GM12801 (cell line): ENCODE measurements around the gene AVPI1.

ENCODE experiments used
- CTCF ChIP-seq: IDR thresholded peaks from one replicate; pipeline ENCODE4 v1.5.1; 2011; ENCODE audit warnings: control low read depth; ENCODE audit not compliant: insufficient read length; ENCODE audit errors: extremely low read depth

AVPI1 gene

GRCh38 chr10:97635577-97635976 lies 51.5 kb downstream of the AVPI1 start:
- TF ChIP-seq CTCF = no peak

GRCh38 chr10:97633921-97634320 lies 53.1 kb downstream of the AVPI1 start:
- no peak for TF ChIP-seq CTCF

- no peak for TF ChIP-seq CTCF
Observed at GRCh38 chr10:97632949-97633884, 53.8 kb downstream of the AVPI1 start, which contains the start of gene MORN4. TSS of gene MORN4 (minus strand) at chr10:97633500. CDS start at chr10:97619653, 13,847 bp downstream.

- TF ChIP-seq CTCF = no peak
Observed at GRCh38 chr10:97631098-97631497, 55.9 kb downstream of the AVPI1 start.

- no peak for TF ChIP-seq CTCF
Observed at GRCh38 chr10:97629289-97629688, 57.8 kb downstream of the AVPI1 start.

- no peak for TF ChIP-seq CTCF
Observed at GRCh38 chr10:97628228-97628627, 58.8 kb downstream of the AVPI1 start.

GRCh38 chr10:97627731-97628130 lies 59.3 kb downstream of the AVPI1 start:
- TF ChIP-seq CTCF = no peak
